HCEC 1CT (cell line): Measurements from ENCODE around the gene NPEPPS.

Experiments
- DNase-seq: peaks from one replicate; pipeline ENCODE4 v3.0.0-alpha.2; 2017

Gene NPEPPS

GRCh38 chr17:47669081-47669480, 138.2 kb downstream of the NPEPPS start:
- DNase-seq = no peak

- DNase-seq = no peak
Measured at GRCh38 chr17:47670064-47670463, 139.2 kb downstream of the NPEPPS start.
